Duodenal mucosa (tissue), 2 donors: ENCODE data around the gene STBD1.

Experiments
- H3K27ac ChIP-seq: one replicate; pipeline ENCODE4 v1.7.0; 2013; ENCODE audit warnings: low read depth, low read length
- H3K27me3 ChIP-seq, 2 donors: one replicate each; pipeline ENCODE4 v1.7.0; 2013; ENCODE audit warnings: low read length in 2 of 2, control low read depth in 1 of 2; ENCODE audit not compliant: insufficient read depth in 2 of 2, control insufficient read depth in 1 of 2
- H3K36me3 ChIP-seq, 2 donors: one replicate each; pipeline ENCODE4 v1.7.0; 2013; ENCODE audit warnings: low read length in 2 of 2, control low read depth in 1 of 2; ENCODE audit not compliant: insufficient read depth in 2 of 2, control insufficient read depth in 1 of 2
- H3K4me1 ChIP-seq, 2 donors: one replicate each; pipeline ENCODE4 v1.7.0; 2013; ENCODE audit warnings: low read length in 2 of 2, control low read depth in 1 of 2; ENCODE audit not compliant: insufficient read depth in 2 of 2, control insufficient read depth in 1 of 2
- H3K4me3 ChIP-seq, 2 donors: one replicate each; pipeline ENCODE4 v1.7.0; 2013; ENCODE audit warnings: low read length in 2 of 2, low read depth in 1 of 2
- H3K9ac ChIP-seq, 2 donors: one replicate each; pipeline ENCODE4 v1.7.0; 2013; ENCODE audit warnings: low read length in 2 of 2, low read depth in 1 of 2
- H3K9me3 ChIP-seq, 2 donors: one replicate each; pipeline ENCODE4 v1.7.0; 2013; ENCODE audit warnings: low read length in 2 of 2, control low read depth in 1 of 2; ENCODE audit not compliant: control insufficient read depth in 1 of 2

The STBD1 gene

DNA sequence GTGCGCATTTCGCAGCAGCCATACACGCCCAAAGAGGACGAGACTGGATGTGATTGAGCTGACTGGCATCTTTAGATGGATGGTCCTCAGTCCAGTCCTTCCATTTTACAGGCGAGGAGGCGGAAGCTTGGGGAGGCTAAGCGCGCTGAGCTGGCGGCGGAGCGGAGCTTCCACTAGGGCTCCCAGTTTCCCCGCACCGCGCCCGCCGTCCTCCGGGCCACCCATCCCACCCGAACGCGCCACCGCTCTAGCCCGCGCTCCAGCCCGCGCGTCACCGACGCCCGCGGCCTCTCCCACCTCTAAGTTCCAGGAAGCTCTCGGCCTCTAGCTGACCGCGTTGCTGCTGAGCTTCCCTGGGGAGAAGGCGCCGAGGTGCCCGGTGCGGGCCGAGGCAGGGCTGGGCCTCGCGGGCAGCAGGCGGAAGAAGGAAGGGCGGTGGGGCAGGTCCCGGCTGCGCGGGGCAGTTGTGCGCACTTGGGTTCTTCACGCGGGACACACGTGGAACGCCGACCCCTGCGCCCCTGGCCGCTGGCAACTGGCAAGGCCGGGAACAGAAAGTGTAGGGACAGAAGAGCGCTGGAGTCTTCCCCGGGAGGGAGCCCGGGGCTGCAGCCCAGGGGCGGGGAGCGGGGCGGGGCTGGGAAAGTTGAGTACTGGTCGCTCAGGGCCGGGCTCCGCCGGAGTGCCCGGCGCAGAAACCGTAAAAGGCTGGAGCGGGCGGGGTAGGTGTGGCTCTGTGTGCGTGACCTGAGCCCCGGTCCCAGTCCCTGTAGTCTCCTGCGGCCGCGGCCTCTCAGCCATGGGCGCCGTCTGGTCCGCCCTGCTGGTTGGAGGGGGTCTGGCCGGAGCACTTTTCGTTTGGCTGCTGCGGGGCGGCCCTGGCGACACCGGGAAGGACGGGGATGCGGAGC, at the start of gene STBD1:
TSS of gene STBD1 (plus strand) at position 763 of the 911 bp plus-strand sequence. CDS start at position 800, 37 bp downstream.
- H3K27ac ChIP-seq = peak within 1 kb of the TSS; percentile 65
- H3K4me1 ChIP-seq = peaks cover 29 to 45% of the 10 kb centered on the region in 2 donors
- H3K27me3 ChIP-seq = no peaks in the 10 kb centered on the region
- no peaks in the 10 kb centered on the region for H3K9me3 ChIP-seq
- H3K9ac ChIP-seq = peak within 1 kb of the TSS; percentile 67 to 79
- H3K4me3 ChIP-seq = peak within 1 kb of the TSS; percentile 84 to 89
- peaks cover 0 to 3% of the 10 kb centered on the region in 2 donors for H3K36me3 ChIP-seq

GRCh38 chr4:76256968-76257367, 49.6 kb upstream of the STBD1 start:
- peaks cover 0 to 4% of the 10 kb centered on the region in 2 donors for H3K27me3 ChIP-seq
- H3K9me3 ChIP-seq = no peaks in the 10 kb centered on the region
- peaks cover 0 to 8% of the 10 kb centered on the region in 2 donors for H3K4me1 ChIP-seq
- H3K36me3 ChIP-seq = no peaks in the 10 kb centered on the region
- H3K27ac ChIP-seq = no peak overlapping the region
- no peak overlapping the region for H3K9ac ChIP-seq
- no peak overlapping the region for H3K4me3 ChIP-seq

DNA sequence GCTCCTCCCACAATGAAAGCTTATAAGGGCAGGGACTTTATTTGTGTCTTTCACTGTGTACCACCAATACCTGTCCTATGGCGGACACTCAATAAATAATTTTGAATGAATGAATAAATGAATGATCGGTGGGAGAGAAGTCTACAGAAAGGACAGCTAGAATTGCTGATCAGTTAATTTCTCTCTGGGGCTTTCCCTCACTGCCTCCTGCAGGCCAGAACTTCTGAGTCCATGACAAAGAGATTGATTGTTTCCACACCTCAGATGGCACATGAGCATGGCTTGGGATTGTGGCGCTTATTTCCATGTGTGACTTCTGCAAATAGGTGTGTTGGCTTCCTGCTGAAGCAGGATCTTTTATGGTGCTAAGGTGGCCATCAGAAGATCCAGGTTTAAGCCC, 48.7 kb upstream of the STBD1 start:
- Histone ChIP-seq H3K9me3 (no peaks in the 10 kb centered on the region), H3K4me1 (peaks cover 0 to 8% of the 10 kb centered on the region in 2 donors), H3K27me3 (no peaks in the 10 kb centered on the region), H3K27ac (no peak overlapping the region), H3K36me3 (no peaks in the 10 kb centered on the region), H3K4me3 (no peak overlapping the region), H3K9ac (no peak overlapping the region)

GRCh38 chr4:76260571-76260970, 46.0 kb upstream of the STBD1 start:
- Histone ChIP-seq H3K9me3 (no peaks in the 10 kb centered on the region), H3K9ac (no peak overlapping the region), H3K4me1 (peaks cover 0 to 8% of the 10 kb centered on the region in 2 donors), H3K27me3 (no peaks in the 10 kb centered on the region), H3K27ac (no peak overlapping the region), H3K36me3 (no peaks in the 10 kb centered on the region), H3K4me3 (no peak overlapping the region)

- H3K4me1 ChIP-seq = no peaks in the 10 kb centered on the region
- H3K36me3 ChIP-seq = no peaks in the 10 kb centered on the region
- H3K27ac ChIP-seq = no peak overlapping the region
These were observed 40.8 kb upstream of the STBD1 start for GRCh38 chr4:76265631-76266218.

GRCh38 chr4:76266627-76267026, 39.9 kb upstream of the STBD1 start:
- no peaks in the 10 kb centered on the region for H3K36me3 ChIP-seq
- H3K9me3 ChIP-seq = no peaks in the 10 kb centered on the region

More at GRCh38 chr4:76265631-76266218, 40.8 kb upstream of the STBD1 start:
- Histone ChIP-seq H3K9me3 (no peaks in the 10 kb centered on the region), H3K27me3 (no peaks in the 10 kb centered on the region), H3K9ac (no peak overlapping the region), H3K4me3 (no peak overlapping the region)

DNA sequence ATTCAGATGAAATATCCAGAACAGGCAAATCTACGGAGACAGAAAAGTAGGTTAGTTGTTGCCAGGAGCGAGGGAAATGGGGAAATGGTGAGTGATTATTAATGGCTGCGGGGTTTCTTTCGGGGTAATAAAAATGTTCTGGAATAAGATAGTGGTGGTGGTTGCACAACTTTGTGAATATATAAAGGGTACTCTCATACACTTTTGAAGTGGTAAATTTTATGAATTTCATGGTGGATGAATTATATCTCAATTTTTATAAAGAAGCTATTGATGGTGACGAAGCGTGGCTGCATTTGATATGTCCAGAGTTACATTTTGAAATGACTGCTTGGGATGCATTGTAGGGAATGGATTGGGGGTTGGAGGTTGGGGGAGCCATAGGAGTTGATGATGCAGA, 38.7 kb upstream of the STBD1 start:
- H3K36me3 ChIP-seq = no peaks in the 10 kb centered on the region
- no peaks in the 10 kb centered on the region for H3K27me3 ChIP-seq
- H3K9ac ChIP-seq = no peak overlapping the region
- H3K27ac ChIP-seq = no peak overlapping the region
- no peak overlapping the region for H3K4me3 ChIP-seq
- no peaks in the 10 kb centered on the region for H3K4me1 ChIP-seq
- no peaks in the 10 kb centered on the region for H3K9me3 ChIP-seq

More at GRCh38 chr4:76266627-76267026, 39.9 kb upstream of the STBD1 start:
- no peaks in the 10 kb centered on the region for H3K27me3 ChIP-seq
- no peak overlapping the region for H3K9ac ChIP-seq
- no peak overlapping the region for H3K4me3 ChIP-seq
- no peak overlapping the region for H3K27ac ChIP-seq
- no peaks in the 10 kb centered on the region for H3K4me1 ChIP-seq

DNA sequence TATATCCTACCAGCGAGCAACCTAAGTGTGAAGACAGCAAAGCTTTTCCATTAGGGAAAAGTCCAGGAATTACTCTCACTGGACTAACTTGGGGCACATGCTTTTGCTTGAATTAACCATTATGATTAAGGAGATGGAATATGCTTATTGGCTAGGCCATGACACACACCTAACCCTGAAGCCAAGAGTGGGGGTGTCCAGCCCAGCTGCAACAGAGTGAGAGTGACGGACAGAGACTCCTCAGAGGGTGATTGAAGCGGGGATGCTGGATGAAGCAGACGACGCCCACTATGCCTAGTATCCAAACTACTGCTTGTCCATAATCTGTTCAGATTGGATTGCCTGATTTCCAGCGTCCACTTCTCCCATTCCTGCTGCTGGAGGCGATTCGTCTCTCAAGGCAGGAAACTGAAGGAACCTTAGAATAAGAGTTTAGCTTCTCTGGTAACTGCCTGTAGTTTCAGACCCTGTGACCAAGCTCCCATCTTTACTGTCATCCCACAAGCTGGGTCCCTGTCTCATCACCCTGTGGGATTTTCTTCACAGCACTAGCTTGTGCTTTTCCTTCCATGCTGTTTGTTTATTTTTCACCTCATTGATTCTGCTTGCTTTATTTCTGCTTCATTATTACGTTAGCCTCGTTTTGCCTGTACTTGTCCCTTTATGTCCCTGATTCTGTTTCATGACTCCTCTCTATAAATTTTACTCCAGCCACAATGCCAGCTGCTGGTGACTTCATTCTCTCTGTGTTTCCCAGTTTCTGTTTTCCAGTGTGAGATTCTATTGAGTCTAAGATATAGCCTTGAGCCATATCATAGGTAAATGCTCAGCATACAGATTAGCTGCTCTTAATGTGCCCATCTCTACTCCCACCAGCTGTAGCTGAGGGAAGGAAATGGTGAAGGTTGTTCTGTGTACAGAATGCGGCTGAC, 36.0 kb upstream of the STBD1 start:
- Histone ChIP-seq H3K36me3 (no peaks in the 10 kb centered on the region), H3K4me1 (no peaks in the 10 kb centered on the region), H3K9ac (no peak overlapping the region), H3K27me3 (no peaks in the 10 kb centered on the region), H3K4me3 (no peak overlapping the region), H3K9me3 (no peaks in the 10 kb centered on the region), H3K27ac (no peak overlapping the region)

DNA sequence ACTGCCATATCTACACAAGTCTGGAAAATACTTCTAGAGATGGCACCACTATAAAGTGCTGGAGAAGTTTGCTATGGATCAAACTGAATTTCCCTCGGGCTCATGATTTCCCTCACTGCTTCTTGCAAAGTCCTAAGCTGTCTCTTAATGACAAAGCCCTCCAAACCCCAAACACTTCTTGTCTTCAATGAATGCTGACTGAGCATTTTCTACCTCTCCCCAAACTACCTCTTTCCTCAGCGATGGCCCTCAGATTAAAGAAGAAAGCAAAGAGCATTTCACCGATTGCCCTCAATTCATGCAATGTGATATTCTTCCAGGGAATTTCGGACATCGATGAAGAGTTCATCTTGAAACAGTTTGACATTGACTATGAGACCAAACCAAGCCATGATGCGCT, 35.3 kb upstream of the STBD1 start:
- Histone ChIP-seq H3K9me3 (no peaks in the 10 kb centered on the region), H3K27me3 (no peaks in the 10 kb centered on the region), H3K9ac (no peak overlapping the region), H3K4me1 (no peaks in the 10 kb centered on the region), H3K36me3 (no peaks in the 10 kb centered on the region), H3K4me3 (no peak overlapping the region), H3K27ac (no peak overlapping the region)
